Heart left ventricle (tissue), 16 donors: ENCODE results near the gene CSF1R. TPM values are rescaled to one million over a fixed set of nuclear protein-coding genes. Genes with fewer than 3 reads are reported as not detected.

ENCODE experiments used
- ATAC-seq, 4 donors: fragments of 200-7000 bp; cut with Tn5 transposase; one replicate each; pipeline ENCODE4 v1.9.1; 2020 to 2022; ENCODE audit warnings: moderate library complexity in 4 of 4, mild to moderate bottlenecking in 3 of 4, moderate number of reproducible peaks in 1 of 4
- DNase-seq, 5 donors: peaks; one replicate each; pipeline ENCODE4 v3.0.0-alpha.2; 2020
- H3K27ac ChIP-seq, 12 donors: fragments of 200-600 bp; sonication (generic) in 4 of 12; one replicate each; pipeline versions ENCODE4 v1.5.0 to v1.8.0; 2016 to 2022; ENCODE audit warnings: mild to moderate bottlenecking in 2 of 12
- H3K27me3 ChIP-seq, 9 donors: fragments of 200-600 bp; sonication (generic) in 2 of 9; one replicate each; pipeline versions ENCODE4 v1.5.1 to v1.8.0; 2016 to 2022; ENCODE audit warnings: mild to moderate bottlenecking in 3 of 9
- H3K36me3 ChIP-seq, 9 donors: fragments of 200-600 bp; sonication (generic) in 2 of 9; one replicate each; pipeline versions ENCODE4 v1.5.0 to v1.8.0; 2018 to 2022; ENCODE audit warnings: mild to moderate bottlenecking in 2 of 9
- H3K4me1 ChIP-seq, 12 donors: fragments of 200-600 bp; sonication (generic) in 4 of 12; one replicate each; pipeline versions ENCODE4 v1.5.0 to v1.8.0; 2016 to 2022; ENCODE audit warnings: mild to moderate bottlenecking in 3 of 12
- H3K4me3 ChIP-seq, 12 donors: fragments of 200-600 bp; sonication (generic) in 4 of 12; one replicate each; pipeline versions ENCODE4 v1.5.0 to v1.8.0; 2017 to 2022; ENCODE audit warnings: mild to moderate bottlenecking in 9 of 12, moderate library complexity in 4 of 12
- H3K9me3 ChIP-seq, 12 donors: fragments of 200-600 bp; sonication (generic) in 4 of 12; one replicate each; pipeline versions ENCODE4 v1.5.0 to v1.8.0; 2016 to 2022; ENCODE audit warnings: mild to moderate bottlenecking in 1 of 12
- CTCF ChIP-seq, 12 donors: fragments of 200-600 bp; sonication (generic) in 4 of 12; IDR thresholded peaks; one replicate each; pipeline versions ENCODE4 v1.5.0 to v1.8.0; 2018 to 2022; ENCODE audit warnings: antibody characterized with exemption in 12 of 12, mild to moderate bottlenecking in 5 of 12
- POLR2A ChIP-seq, 2 donors: fragments of 450-650 bp; IDR thresholded peaks; one replicate each; pipeline ENCODE4 v1.6.1; 2017; ENCODE audit warnings: antibody characterized with exemption in 2 of 2, mild to moderate bottlenecking in 2 of 2, moderate library complexity in 2 of 2
- WGBS, 4 donors: extraction: QIAGEN DNeasy Blood & Tissue Kit in 2 of 4; methylation state at CpG; one replicate each; pipeline versions ENCODE4 v1.1.5 to v1.1.7; 2013 to 2018; 5-methylcytosine and 5-hydroxymethylcytosine counted together
- intact Hi-C, 10 donors: fragments of 100-400 bp; cut with DNase I; formaldehyde crosslinking; loops; one replicate each; pipeline versions ENCODE4 v1.11.1 to v1.14.2; 2022
- polyA plus RNA-seq, 2 donors: library from polyadenylated mRNA; stranded (reverse); fragments of 200-250 nt; gene quantifications; one replicate each; pipeline ENCODE4 v1.2.3, GENCODE V29; 2013
- total RNA-seq, 9 donors: library from RNA; depleted of rRNA in 2 of 9; stranded (reverse); fragments of >200 nt in 2 of 9; fragmentation: NEBNext Ultra II Directional in 3 of 9; extraction: Animal tissue kit (Norgen Biotek cat#: 25700) in 3 of 9; gene quantifications; one replicate each; pipeline versions ENCODE4 v1.1.0 to v1.2.4, GENCODE V29; 2016 to 2023
- donor health status: ischemic (EF 13 %, LVEDD 7.1; RV severe dilation, severe dysfunction).
- donor health status: healthy with polysubstance abuse.
- donor health status: DM: no; HTN: yes; CAD: no.
- donor health status: DM: no; HTN: no; CAD: no.
- donor health status: ischemic (EF 25% LVEDD 6.9; RV normal size, moderate dysfunction).
- donor health status: ischemic (EF 25% LVEDD 5.7; RV mildly dilated, moderate dysfunction).
- donor health status: healthy.
- donor health status: DM: yes; HTN: yes; CAD: no.
- donor health status: ischemic (EF 35%, LVEDD 5.7; RV mildly dilated, moderate dysfunction).
- donor health status: nonischemic (EF 11% LVEDD 7.7; RV severe dilation, severe dysfunction).
- donor health status: DM: yes; HTN: yes; CAD: no.
- donor health status: PGD.
- donor health status: ischemic (EF 29% LVEDD 5.4; RV normal size, mild dysfunction).
- donor health status: nonischemic (EF 23%, LVEDD 6.1; RV moderate dilation, normal function).

The CSF1R gene
- total and polyA plus RNA-seq, 11 donors: 5.0 to 143 (median 10.7) TPM

GRCh38 chr5:150067405-150067960 lies 18.9 kb downstream of the CSF1R start:
- intact Hi-C loops: no loop called here
- ATAC-seq: no peak
- 85 to 92% (median 90%) methylated on average over 6 of the region's 6 CpGs for WGBS, 4 donors
- H3K4me1 ChIP-seq: peaks cover 0 to 69% (median 0%) of the 10 kb centered on the region in 12 donors
- DNase-seq: no peak
- H3K36me3 ChIP-seq: peaks cover 0 to 62% (median 0%) of the 10 kb centered on the region in 9 donors
- H3K4me3 ChIP-seq: no peak overlapping the region
- peak overlapping the region in 1 of 12 donors; percentile 81 for H3K27ac ChIP-seq
- TF ChIP-seq CTCF (IDR thresholded peaks at IDR 0.05): no peak
- TF ChIP-seq POLR2A (IDR thresholded peaks at IDR 0.05): no peak
- no peaks in the 10 kb centered on the region for H3K9me3 ChIP-seq
- no peaks in the 10 kb centered on the region for H3K27me3 ChIP-seq

GRCh38 chr5:150066901-150067396 lies 19.4 kb downstream of the CSF1R start:
- TF ChIP-seq CTCF (IDR thresholded peaks at IDR 0.05): no peak
- no peak for TF ChIP-seq POLR2A (IDR thresholded peaks at IDR 0.05)
- Histone ChIP-seq H3K27me3 (no peaks in the 10 kb centered on the region), H3K4me1 (peaks cover 0 to 69% (median 0%) of the 10 kb centered on the region in 12 donors), H3K9me3 (no peaks in the 10 kb centered on the region), H3K4me3 (no peak overlapping the region), H3K36me3 (peaks cover 0 to 57% (median 0%) of the 10 kb centered on the region in 9 donors), H3K27ac (peak overlapping the region in 3 of 12 donors; percentile 0 to 81 (median 24))
- intact Hi-C loops: no loop called here
- WGBS, 4 donors: 92 to 100% (median 95%) methylated on average over 2 of the region's 2 CpGs
- no peak for DNase-seq
- ATAC-seq: no peak

GRCh38 chr5:150066436-150066835 lies 19.9 kb downstream of the CSF1R start:
- DNase-seq: no peak
- 92 to 98% (median 95%) methylated on average over 5 of the region's 5 CpGs for WGBS, 4 donors
- peaks cover 0 to 61% (median 0%) of the 10 kb centered on the region in 9 donors for H3K36me3 ChIP-seq
- H3K27me3 ChIP-seq: no peaks in the 10 kb centered on the region
- no peak for ATAC-seq
- no peak for TF ChIP-seq CTCF (IDR thresholded peaks at IDR 0.05)
- no peaks in the 10 kb centered on the region for H3K9me3 ChIP-seq
- intact Hi-C loops: no loop called here
- H3K4me3 ChIP-seq: no peak overlapping the region
- H3K4me1 ChIP-seq: peaks cover 0 to 69% (median 0%) of the 10 kb centered on the region in 12 donors
- H3K27ac ChIP-seq: peak overlapping the region in 4 of 12 donors; percentile 0 to 81 (median 37)

GRCh38 chr5:150065886-150066285 lies 20.5 kb downstream of the CSF1R start:
- TF ChIP-seq CTCF (IDR thresholded peaks at IDR 0.05): no peak
- no peak for TF ChIP-seq POLR2A (IDR thresholded peaks at IDR 0.05)
- Histone ChIP-seq H3K9me3 (no peaks in the 10 kb centered on the region), H3K27ac (peak overlapping the region in 4 of 12 donors; percentile 42 to 81 (median 48)), H3K36me3 (peaks cover 0 to 60% (median 0%) of the 10 kb centered on the region in 9 donors), H3K4me1 (peaks cover 0 to 69% (median 0%) of the 10 kb centered on the region in 12 donors), H3K4me3 (no peak overlapping the region), H3K27me3 (no peaks in the 10 kb centered on the region)
- WGBS, 4 donors: 66 to 82% (median 70%) methylated on average over 8 to 10 of the region's 10 CpGs
- peak in 4 of 5 donors; percentile 42 to 67 (median 54) for DNase-seq
- ATAC-seq: peak; percentile 11 to 59 (median 52)
- intact Hi-C loops: no loop called here
